ENCODE data around the gene PLEKHG1. TPM values are rescaled to one million over a fixed set of nuclear protein-coding genes. Genes with fewer than 3 reads are reported as not detected.

The PLEKHG1 gene
- total and polyA plus RNA-seq, 7 donors: 4.2 to 13.2 (median 9.4) TPM

DNA sequence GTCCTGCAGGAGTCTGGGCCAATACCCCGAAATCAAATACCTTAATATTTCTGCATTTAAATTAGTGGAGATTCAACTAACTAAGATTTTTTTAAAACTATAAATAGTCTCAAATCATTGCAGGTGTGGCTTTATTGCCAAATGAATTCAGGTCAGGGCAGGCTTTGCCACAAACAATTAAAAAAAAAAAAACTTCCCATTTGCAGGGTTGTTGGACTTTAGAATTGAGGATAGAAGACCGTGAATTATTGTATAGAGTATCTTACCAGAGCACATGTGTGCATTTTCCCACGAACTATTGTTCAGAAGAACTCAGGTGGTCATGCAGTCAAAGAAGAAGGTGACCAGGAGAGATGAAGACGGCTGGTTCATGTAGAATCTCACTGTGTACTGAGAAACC lies 6.6 kb upstream of the PLEKHG1 start:
- Histone ChIP-seq H3K4me1 (no peaks in the 10 kb centered on the region), H3K27ac (no peak overlapping the region), H3K9me3 (no peaks in the 10 kb centered on the region), H3K4me3 (no peak overlapping the region), H3K36me3 (no peaks in the 10 kb centered on the region), H3K27me3 (no peaks in the 10 kb centered on the region)
- TF ChIP-seq POLR2AphosphoS5 (IDR thresholded peaks at IDR 0.05) (no peak), POLR2A (IDR thresholded peaks at IDR 0.05) (no peak)
- TF ChIP-seq, protein P1, sequence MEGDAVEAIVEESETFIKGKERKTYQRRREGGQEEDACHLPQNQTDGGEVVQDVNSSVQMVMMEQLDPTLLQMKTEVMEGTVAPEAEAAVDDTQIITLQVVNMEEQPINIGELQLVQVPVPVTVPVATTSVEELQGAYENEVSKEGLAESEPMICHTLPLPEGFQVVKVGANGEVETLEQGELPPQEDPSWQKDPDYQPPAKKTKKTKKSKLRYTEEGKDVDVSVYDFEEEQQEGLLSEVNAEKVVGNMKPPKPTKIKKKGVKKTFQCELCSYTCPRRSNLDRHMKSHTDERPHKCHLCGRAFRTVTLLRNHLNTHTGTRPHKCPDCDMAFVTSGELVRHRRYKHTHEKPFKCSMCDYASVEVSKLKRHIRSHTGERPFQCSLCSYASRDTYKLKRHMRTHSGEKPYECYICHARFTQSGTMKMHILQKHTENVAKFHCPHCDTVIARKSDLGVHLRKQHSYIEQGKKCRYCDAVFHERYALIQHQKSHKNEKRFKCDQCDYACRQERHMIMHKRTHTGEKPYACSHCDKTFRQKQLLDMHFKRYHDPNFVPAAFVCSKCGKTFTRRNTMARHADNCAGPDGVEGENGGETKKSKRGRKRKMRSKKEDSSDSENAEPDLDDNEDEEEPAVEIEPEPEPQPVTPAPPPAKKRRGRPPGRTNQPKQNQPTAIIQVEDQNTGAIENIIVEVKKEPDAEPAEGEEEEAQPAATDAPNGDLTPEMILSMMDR (IDR thresholded peaks at IDR 0.05): no peak
- intact Hi-C loops (cut with DNase I): no loop called here
- DNase-seq: no peak
- 17 to 80% methylated on average over 4 of the region's 4 CpGs for WGBS, 2 donors

GRCh38 chr6:150596439-150596838 lies 3.2 kb upstream of the PLEKHG1 start:
- TF ChIP-seq EP300 (IDR thresholded peaks at IDR 0.05) (no peak), POLR2AphosphoS5 (IDR thresholded peaks at IDR 0.05) (no peak), POLR2A (IDR thresholded peaks at IDR 0.05) (no peak)
- TF ChIP-seq, protein P1 (IDR thresholded peaks at IDR 0.05): no peak
- intact Hi-C loops (cut with DNase I): loop anchor here (5.0 kb wide), 1 partner anchor 69 kb away; no protein-coding TSS in a partner anchor

DNA sequence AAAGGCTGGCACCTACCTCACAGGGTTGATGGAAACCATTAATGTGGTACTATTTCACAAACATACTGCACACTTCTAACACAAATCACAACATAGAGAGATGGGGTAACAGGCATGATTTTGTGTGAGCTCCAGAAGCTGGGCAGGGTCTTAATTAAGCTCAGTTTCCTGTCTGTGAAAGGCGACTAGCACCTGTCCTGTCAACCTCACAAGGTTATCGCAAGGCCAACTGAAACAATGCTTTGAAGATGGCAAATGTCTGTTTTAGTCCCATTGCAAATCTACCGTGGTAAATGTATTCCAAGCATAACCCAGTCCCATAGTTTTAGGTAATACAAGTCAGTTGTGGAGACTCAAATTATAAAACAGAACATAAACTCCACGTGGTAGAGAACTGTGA lies 1.3 kb upstream of the PLEKHG1 start:
- H3K9me3 ChIP-seq: no peaks in the 10 kb centered on the region
- peaks cover 0 to 16% (median 3%) of the 10 kb centered on the region in 4 donors for H3K4me1 ChIP-seq
- H3K36me3 ChIP-seq: no peaks in the 10 kb centered on the region
- intact Hi-C loops (cut with DNase I): loop anchor here (5.0 kb wide), 1 partner anchor 71 kb away; no protein-coding TSS in a partner anchor
- no peak overlapping the region for H3K27ac ChIP-seq
- TF ChIP-seq POLR2A (IDR thresholded peaks at IDR 0.05): no peak
- no peak overlapping the region for H3K4me3 ChIP-seq
- 52 to 67% methylated on average over 4 of the region's 4 CpGs for WGBS, 2 donors
- H3K27me3 ChIP-seq: no peaks in the 10 kb centered on the region
- DNase-seq: no peak

More at GRCh38 chr6:150596439-150596838, 3.2 kb upstream of the PLEKHG1 start:
- DNase-seq: no peak
- H3K27ac ChIP-seq: no peak overlapping the region
- peaks cover 0 to 16% (median 3%) of the 10 kb centered on the region in 4 donors for H3K4me1 ChIP-seq
- no peaks in the 10 kb centered on the region for H3K36me3 ChIP-seq
- 19 to 73% methylated on average over 7 of the region's 7 CpGs for WGBS, 2 donors
- no peaks in the 10 kb centered on the region for H3K9me3 ChIP-seq
- H3K4me3 ChIP-seq: no peak overlapping the region
- H3K27me3 ChIP-seq: no peaks in the 10 kb centered on the region

- Histone ChIP-seq H3K9me3 (no peaks in the 10 kb centered on the region), H3K4me1 (peaks cover 0 to 16% (median 3%) of the 10 kb centered on the region in 4 donors), H3K27me3 (no peaks in the 10 kb centered on the region), H3K27ac (peak overlapping the region in 1 of 4 donors; percentile 81), H3K36me3 (no peaks in the 10 kb centered on the region), H3K4me3 (no peak overlapping the region)
- intact Hi-C loops (cut with DNase I): loop anchor here (5.0 kb wide), 1 partner anchor 72 kb away; no protein-coding TSS in a partner anchor
- no peak for TF ChIP-seq POLR2AphosphoS5 (IDR thresholded peaks at IDR 0.05)
- TF ChIP-seq EP300 (IDR thresholded peaks at IDR 0.05): no peak
- TF ChIP-seq, protein P1 (IDR thresholded peaks at IDR 0.05): no peak
- TF ChIP-seq POLR2A (IDR thresholded peaks at IDR 0.05): no peak
- DNase-seq: no peak
- 18 to 62% methylated on average over 3 of the region's 3 CpGs for WGBS, 2 donors
Observed at GRCh38 chr6:150598858-150599198, 857 bp upstream of the PLEKHG1 start.

DNA sequence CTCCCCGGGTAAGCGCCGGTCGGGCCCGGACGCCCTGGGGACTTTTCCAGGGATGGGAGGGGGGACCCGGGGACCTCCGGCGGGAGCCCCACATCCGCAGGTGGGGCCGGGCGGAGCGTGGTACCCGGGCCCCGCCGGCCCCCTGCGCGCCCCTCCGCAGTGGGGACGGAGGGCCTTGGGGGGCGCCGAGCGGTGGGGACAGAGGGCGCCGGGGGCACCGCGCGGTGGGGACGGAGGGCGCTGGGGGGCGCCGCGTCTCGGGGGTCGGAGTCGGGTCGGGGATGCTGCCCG lies 270 bp downstream of the PLEKHG1 start:
- intact Hi-C loops (cut with DNase I): loop anchor here (1.0 to 5.0 kb wide), 2 partner anchors 182 to 212 kb away; no protein-coding TSS in a partner anchor
- no peak for TF ChIP-seq POLR2A (IDR thresholded peaks at IDR 0.05)
- TF ChIP-seq POLR2AphosphoS5 (IDR thresholded peaks at IDR 0.05): no peak
- H3K27me3 ChIP-seq: no peaks in the 10 kb centered on the region
- H3K4me1 ChIP-seq: peaks cover 0 to 16% (median 3%) of the 10 kb centered on the region in 4 donors
- no peak for DNase-seq
- peak overlapping the region; percentile 60 to 85 (median 74) for H3K4me3 ChIP-seq
- WGBS, 2 donors: 0% methylated on average over 38 of the region's 38 CpGs
- peak overlapping the region; percentile 74 to 81 (median 80) for H3K27ac ChIP-seq
- H3K36me3 ChIP-seq: no peaks in the 10 kb centered on the region
- H3K9me3 ChIP-seq: no peaks in the 10 kb centered on the region

Data from sigmoid colon (tissue), 7 donors.